Ovary (tissue), 9 donors: ENCODE data around the gene OR2K2. TPM values are rescaled to one million over a fixed set of nuclear protein-coding genes. Genes with fewer than 3 reads are reported as not detected.
"Not testable (repeated sequence)": the region's sequence is repeated elsewhere in the genome, so short reads cannot be mapped to it uniquely, and the experiment has no call there.

ENCODE experiments used
- DNase-seq, 5 donors: peaks; one replicate each; pipeline ENCODE4 v3.0.0-alpha.2; 2019 to 2020
- H3K27ac ChIP-seq, 2 donors: fragments of 200-600 bp; one replicate each; pipeline versions ENCODE4 v1.5.1 to v1.8.0; 2019 to 2022
- H3K27me3 ChIP-seq: fragments of 200-600 bp; one replicate; pipeline ENCODE4 v1.8.0; 2022
- H3K36me3 ChIP-seq: fragments of 200-600 bp; sonication (generic); one replicate; pipeline ENCODE4 v1.5.1; 2019
- H3K4me1 ChIP-seq: one replicate; pipeline ENCODE4 v1.8.1; 2013; ENCODE audit warnings: mild to moderate bottlenecking, moderate library complexity; ENCODE audit not compliant: insufficient read depth
- H3K4me3 ChIP-seq: fragments of 200-600 bp; sonication (generic); one replicate; pipeline ENCODE4 v1.5.1; 2017
- H3K9me3 ChIP-seq, 2 donors: fragments of 200-600 bp in 1 of 2; sonication (generic) in 1 of 2; one replicate each; pipeline versions ENCODE4 v1.5.1 to v1.8.1; 2013 to 2019; ENCODE audit warnings: mild to moderate bottlenecking in 1 of 2, moderate library complexity in 1 of 2
- CTCF ChIP-seq, 3 donors: fragments of 450-650 bp in 2 of 3; fragments of 200-600 bp in 1 of 3; IDR thresholded peaks; one replicate each; pipeline versions ENCODE4 v1.5.1 to v1.8.0; 2016 to 2022; ENCODE audit warnings: antibody characterized with exemption in 3 of 3, mild to moderate bottlenecking in 1 of 3
- EP300 ChIP-seq: sonication (generic); formaldehyde crosslinking; IDR thresholded peaks from one replicate; pipeline ENCODE4 v1.6.1; 2017; ENCODE audit warnings: antibody characterized with exemption
- POLR2A ChIP-seq: fragments of 450-650 bp; IDR thresholded peaks from one replicate; pipeline ENCODE4 v1.6.1; 2017; ENCODE audit warnings: antibody characterized with exemption, mild to moderate bottlenecking, moderate library complexity
- whole genome bisulfite sequencing, 3 donors: extraction: QIAGEN DNeasy Blood & Tissue Kit in 1 of 3; methylation state at CpG; one replicate each; pipeline versions ENCODE4 v1.1.5 to v1.1.7; 2013 to 2017; 5-methylcytosine and 5-hydroxymethylcytosine counted together
- intact Hi-C, 4 donors: fragments of 100-400 bp; cut with DNase I; formaldehyde crosslinking; loops; one replicate each; pipeline versions ENCODE4 v1.11.0 to v1.15.1; 2022 to 2023
- polyA plus RNA-seq, 2 donors: library from polyadenylated mRNA; stranded (reverse); fragments of 200-250 nt in 1 of 2; fragments of 350-450 nt in 1 of 2; fragmentation: Illumina TruSeq in 1 of 2; extraction: RNeasy Lipid Tissue Mini Kit (QIAGEN cat#74804) in 1 of 2; gene quantifications; one replicate each; pipeline ENCODE4 v1.2.3, GENCODE V29; 2013 to 2014
- total RNA-seq, 7 donors: library from RNA; depleted of rRNA in 2 of 7; stranded (reverse); fragments of >200 nt in 2 of 7; fragmentation: NEBNext Ultra II Directional in 3 of 7; extraction: Animal tissue kit (Norgen Biotek cat#: 25700) in 3 of 7; gene quantifications; one replicate each; pipeline versions ENCODE4 v1.1.0 to v1.2.4, GENCODE V29; 2016 to 2023
- donor health status: DM: no; HTN: no; CAD: no; lungs with moderate emphysema.
- donor health status: DM: no; HTN: no; CAD: no.
- donor health status: Bipolar disorder and iron deficiency.
- donor health status: DM: yes; HTN: yes; CAD: no.
- donor health status: DM: no; HTN: no; CAD: no.
- donor health status: DM: yes; HTN: yes; CAD: no.

OR2K2 gene
- total and polyA plus RNA-seq, 9 donors, result not detected

- intact Hi-C loops, result no loop called here
- WGBS, 3 donors, result 30 to 44% (median 31%) methylated on average over 3 of the region's 3 CpGs
- H3K4me1 ChIP-seq, result no peaks in the 10 kb centered on the region
Observed at GRCh38 chr9:111320631-111321030, 9.4 kb downstream of the OR2K2 start.

GRCh38 chr9:111316796-111317195, 13.2 kb downstream of the OR2K2 start:
- no peak for DNase-seq
- no peaks in the 10 kb centered on the region for H3K27me3 ChIP-seq
- 63 to 80% (median 65%) methylated on average over 3 of the region's 3 CpGs for WGBS, 3 donors
- intact Hi-C loops, result no loop called here
- TF ChIP-seq POLR2A, result no peak
- H3K4me1 ChIP-seq, result no peaks in the 10 kb centered on the region
- H3K9me3 ChIP-seq, result no peaks in the 10 kb centered on the region
- H3K4me3 ChIP-seq, result no peak overlapping the region
- no peaks in the 10 kb centered on the region for H3K36me3 ChIP-seq
- H3K27ac ChIP-seq, result no peak overlapping the region

More at GRCh38 chr9:111320631-111321030, 9.4 kb downstream of the OR2K2 start:
- no peak for DNase-seq
- H3K27me3 ChIP-seq, result no peaks in the 10 kb centered on the region
- no peaks in the 10 kb centered on the region for H3K9me3 ChIP-seq
- no peak overlapping the region for H3K4me3 ChIP-seq
- TF ChIP-seq CTCF (IDR thresholded peaks at IDR 0.05) (no peak), POLR2A (no peak), EP300 (no peak)
- H3K27ac ChIP-seq, result no peak overlapping the region
- H3K36me3 ChIP-seq, result no peaks in the 10 kb centered on the region

- Histone ChIP-seq H3K36me3 (no peaks in the 10 kb centered on the region), H3K4me3 (no peak overlapping the region), H3K27ac (no peak overlapping the region), H3K9me3 (no peaks in the 10 kb centered on the region), H3K27me3 (no peaks in the 10 kb centered on the region), H3K4me1 (no peaks in the 10 kb centered on the region)
- intact Hi-C loops, result no loop called here
- WGBS, 3 donors, result 89 to 94% (median 91%) methylated on average over 5 of the region's 5 CpGs
- no peak for TF ChIP-seq CTCF (IDR thresholded peaks at IDR 0.05)
- DNase-seq, result no peak
Observed at GRCh38 chr9:111305914-111306313, 24.1 kb downstream of the OR2K2 start.

- H3K4me3 ChIP-seq, H3K27me3 ChIP-seq, H3K27ac ChIP-seq, H3K4me1 ChIP-seq, DNase-seq, H3K36me3 ChIP-seq, H3K9me3 ChIP-seq: not testable (repeated sequence)
- 87 to 97% (median 93%) methylated on average over 6 of the region's 6 CpGs for WGBS, 3 donors
- intact Hi-C loops, result loop anchor here in 2 of 4 donors (5.0 kb wide), 1 partner anchor 667 kb away; no protein-coding TSS in a partner anchor
Observed at GRCh38 chr9:111304000-111304399, 26.0 kb downstream of the OR2K2 start.

- no peak for DNase-seq
- H3K9me3 ChIP-seq, result no peaks in the 10 kb centered on the region
- intact Hi-C loops, result loop anchor here in 2 of 4 donors (5.0 kb wide), 1 partner anchor 664 kb away; no protein-coding TSS in a partner anchor
- H3K36me3 ChIP-seq, result no peaks in the 10 kb centered on the region
- no peak overlapping the region for H3K27ac ChIP-seq
- TF ChIP-seq CTCF (IDR thresholded peaks at IDR 0.05) (no peak), EP300 (no peak), POLR2A (no peak)
- 16 to 33% (median 27%) methylated on average over 1 of the region's 1 CpG for WGBS, 3 donors
- H3K27me3 ChIP-seq, result no peaks in the 10 kb centered on the region
- H3K4me1 ChIP-seq, result no peaks in the 10 kb centered on the region
- no peak overlapping the region for H3K4me3 ChIP-seq
Observed at GRCh38 chr9:111301195-111301594, 28.8 kb downstream of the OR2K2 start.
